ENCODE data around the gene ZSCAN1.
A peak's percentile ranks its signal among the peaks of the same experiment; 100 is the strongest.
"Not testable (repeated sequence)": the region's sequence is repeated elsewhere in the genome, so short reads cannot be mapped to it uniquely, and the experiment has no call there.

ZSCAN1 gene, protein sequence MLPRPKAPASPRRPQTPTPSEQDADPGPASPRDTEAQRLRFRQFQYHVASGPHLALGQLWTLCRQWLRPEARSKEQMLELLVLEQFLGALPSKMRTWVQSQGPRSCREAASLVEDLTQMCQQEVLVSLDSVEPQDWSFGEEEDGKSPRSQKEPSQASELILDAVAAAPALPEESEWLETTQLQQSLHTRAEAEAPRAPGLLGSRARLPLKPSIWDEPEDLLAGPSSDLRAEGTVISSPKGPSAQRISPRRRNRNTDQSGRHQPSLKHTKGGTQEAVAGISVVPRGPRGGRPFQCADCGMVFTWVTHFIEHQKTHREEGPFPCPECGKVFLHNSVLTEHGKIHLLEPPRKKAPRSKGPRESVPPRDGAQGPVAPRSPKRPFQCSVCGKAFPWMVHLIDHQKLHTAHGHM

DNA sequence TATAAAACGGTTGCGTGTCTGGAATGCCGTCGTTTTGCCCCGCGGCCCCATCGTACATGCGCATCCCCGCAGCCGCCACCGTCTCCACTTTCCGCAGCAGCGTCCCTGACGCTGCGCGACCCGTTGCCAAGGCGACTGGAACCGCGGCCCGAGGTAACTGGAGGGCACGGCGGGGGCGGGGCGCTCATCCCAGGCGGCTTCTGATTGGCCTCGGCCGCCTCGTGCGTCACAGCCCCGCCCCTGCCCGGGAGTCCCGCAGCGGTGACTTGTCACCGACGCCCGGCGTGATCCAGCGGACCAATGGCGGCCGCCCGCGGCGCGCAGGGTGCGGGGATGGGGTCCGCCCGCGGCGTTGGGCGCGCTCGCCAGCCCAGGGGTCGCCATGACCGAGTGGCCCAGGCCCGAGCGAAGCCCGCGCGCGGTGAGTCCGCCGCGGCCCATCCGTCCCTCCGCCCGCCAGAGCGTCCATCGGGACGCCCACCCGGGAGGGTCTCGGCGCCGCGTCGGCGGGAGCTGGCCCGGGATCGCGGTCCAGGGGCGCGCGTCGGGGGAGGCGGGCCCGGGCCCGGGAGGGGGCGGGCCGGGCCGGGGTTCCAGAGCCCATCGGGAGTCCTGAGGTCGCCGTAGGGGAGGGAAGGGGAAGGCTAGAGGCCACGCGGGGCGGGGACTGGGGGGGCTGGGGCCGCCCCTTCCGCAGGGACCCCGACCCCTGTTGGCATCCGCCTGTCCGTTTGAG is at the start of gene ZSCAN1:
Gene ZSCAN1 (plus strand): TSS at position 285 of the 736 bp plus-strand sequence. CDS start 3,812 bp downstream, outside the sequence.
- no peak for DNase-seq (ENCODE audit: low read depth in 2 of 3, low spot score in 2 of 3)

DNA sequence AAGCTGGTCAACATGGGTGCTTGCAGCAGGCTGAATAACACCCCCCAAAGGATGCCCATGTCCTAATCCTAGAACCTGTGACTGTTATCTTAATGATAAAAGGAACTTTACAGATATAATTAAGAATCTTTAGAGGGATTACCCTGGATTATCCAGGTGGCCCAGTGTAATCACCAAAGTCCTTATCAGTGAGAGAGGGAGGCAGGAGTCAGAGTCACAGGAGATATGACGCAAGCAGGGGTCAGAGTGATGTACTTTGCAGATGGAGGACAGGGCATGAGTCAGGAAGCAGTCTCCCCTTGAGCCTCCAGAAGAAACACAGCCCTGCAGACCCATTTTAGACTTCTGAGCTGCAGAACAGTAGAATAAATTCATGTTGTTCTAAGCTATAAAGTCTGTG is 41.0 kb upstream of the ZSCAN1 start:
- no peak for DNase-seq (ENCODE audit: low read depth in 2 of 3, low spot score in 2 of 3)

DNA sequence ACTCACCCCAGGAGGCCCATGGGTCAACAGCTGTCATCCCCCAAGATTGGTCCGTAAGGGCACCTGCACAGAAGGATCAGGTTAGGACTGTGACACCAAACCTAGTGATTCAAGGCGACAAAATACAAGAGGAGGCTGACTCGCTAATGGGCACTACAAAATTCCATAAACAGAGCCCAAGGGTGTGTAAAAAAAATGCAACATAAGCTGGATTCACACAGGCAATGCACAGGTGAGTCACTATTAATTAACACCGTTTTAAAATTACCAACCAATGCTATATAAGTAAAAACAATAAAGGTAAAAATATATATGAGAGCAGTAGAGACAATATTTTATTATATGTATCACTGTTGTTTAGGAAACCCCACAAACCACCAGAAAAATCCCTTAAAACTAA is 33.1 kb upstream of the ZSCAN1 start:
- DNase-seq (ENCODE audit: low read depth in 2 of 3, low spot score in 2 of 3): no peak

DNA sequence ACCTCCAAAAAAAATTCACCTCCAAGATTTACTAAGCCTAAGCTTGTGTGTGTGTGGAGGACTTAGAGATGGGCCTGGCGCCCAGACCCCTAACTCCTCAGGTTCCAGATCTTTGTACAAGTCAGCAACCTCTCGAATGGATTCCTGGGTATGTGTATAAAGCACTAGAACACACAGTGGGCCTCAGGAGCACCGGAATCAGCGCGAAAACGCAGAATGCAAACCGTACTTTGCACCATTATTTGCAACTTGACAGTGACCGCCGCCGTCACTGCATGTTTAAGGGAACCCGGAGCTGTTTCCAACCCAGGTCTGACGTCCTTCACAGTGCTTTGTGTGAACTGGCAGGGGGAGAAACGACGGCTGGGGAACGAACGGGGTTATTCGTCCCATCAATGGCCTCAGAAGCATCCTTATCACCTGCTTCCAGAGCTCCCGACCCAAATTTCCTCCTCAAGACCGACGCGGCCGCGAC is 31.9 kb upstream of the ZSCAN1 start:
- no peak for DNase-seq (ENCODE audit: low read depth in 2 of 3, low spot score in 2 of 3)

DNA sequence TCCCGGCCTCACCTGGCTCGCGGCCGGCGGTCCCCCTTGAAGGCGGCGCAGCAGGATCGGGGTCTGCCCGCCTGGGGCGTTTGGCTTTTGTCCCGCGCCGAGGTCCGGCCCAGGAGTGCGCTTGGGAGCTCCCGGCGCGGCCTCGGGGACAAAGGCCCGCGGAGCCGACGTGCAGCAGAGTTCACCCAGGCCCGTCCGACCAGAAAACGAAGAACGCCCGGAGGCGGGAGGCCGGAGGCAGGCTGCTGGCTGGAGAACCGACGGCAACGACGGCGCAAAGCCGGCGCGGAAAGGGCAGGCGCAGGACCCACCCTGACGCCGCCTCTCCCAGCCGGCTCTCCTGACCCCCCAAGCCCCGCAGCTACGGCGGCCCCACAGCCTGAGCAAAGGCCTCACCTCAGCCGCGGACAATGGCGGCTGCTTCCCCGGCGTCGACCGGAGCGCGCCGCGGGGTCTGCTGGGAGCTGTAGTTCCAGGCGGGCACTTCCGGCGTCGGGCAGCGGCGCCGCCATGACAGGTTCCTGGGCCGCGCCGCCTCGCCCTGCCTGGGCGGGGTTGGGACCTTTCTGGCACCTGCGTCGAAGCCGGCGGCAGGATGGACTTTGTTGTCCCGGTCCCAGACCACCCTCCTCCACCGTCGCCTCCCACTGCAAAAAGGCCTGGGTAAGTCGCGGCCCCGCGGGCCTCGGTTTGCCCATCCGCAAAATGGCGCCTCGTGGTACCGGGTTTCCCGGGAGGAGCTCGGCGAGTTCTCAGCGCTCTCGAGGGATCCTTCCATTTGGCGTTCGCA is 31.2 kb upstream of the ZSCAN1 start, which contains the start of gene ZNF606:
Gene ZNF606 (minus strand): TSS at position 437 of the 790 bp plus-strand sequence. CDS start 1,501 bp downstream, outside the sequence.
- peak; percentile 49 to 59 (median 56) for DNase-seq (ENCODE audit: low read depth in 2 of 3, low spot score in 2 of 3)

DNA sequence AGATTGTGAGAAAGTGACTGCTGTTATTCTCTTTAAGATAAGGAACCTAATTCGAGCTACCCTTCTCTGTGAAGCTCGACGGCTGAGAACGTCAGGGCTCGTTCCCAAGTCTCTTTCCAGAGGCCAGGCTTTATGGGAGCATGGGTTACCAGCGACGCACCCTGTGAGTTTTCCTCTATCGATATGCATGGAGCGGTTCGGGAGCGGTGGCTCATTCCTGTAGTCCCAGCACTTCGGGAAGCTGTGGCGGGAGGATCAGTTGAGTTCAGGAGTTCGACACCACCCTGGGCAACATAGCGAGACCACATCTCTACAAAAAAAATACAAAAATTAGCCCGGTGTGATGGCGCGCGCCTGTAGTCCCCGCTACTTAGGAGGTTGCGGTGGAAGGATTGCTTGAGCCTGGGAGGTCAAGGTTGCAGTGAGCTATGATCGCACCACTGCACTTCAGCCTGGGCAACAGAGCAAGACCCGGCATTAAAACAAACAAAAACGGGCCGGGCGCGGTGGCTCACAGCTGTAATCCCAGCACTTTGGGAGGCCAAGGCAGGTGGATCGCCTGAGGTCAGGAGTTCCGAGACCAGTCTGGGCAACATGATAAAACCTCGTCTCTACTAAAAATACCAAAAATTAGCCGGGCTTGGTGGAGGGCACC is 30.5 kb upstream of the ZSCAN1 start:
- no peak for DNase-seq (ENCODE audit: low read depth in 2 of 3, low spot score in 2 of 3)

DNA sequence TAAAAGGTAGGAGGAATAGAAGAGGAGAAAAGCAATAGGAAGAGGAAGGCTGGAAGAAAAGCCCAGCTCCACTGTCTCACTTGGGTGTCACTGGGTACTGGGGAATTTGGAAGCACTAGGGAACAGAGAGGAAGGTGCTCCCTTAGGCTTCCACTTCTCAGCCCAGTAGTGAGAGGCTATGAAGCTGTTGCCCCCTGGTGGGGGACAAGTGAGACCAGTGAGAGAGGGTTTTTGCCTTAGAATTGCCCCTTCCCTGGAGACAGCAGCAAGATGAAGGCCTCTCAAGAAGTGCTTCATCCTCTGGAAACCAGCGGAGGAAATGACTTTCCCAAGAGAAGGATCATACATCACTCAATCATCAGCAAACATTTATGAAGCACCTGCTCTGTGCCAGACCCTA is 26.5 kb upstream of the ZSCAN1 start:
- DNase-seq (ENCODE audit: low read depth in 2 of 3, low spot score in 2 of 3): no peak

DNA sequence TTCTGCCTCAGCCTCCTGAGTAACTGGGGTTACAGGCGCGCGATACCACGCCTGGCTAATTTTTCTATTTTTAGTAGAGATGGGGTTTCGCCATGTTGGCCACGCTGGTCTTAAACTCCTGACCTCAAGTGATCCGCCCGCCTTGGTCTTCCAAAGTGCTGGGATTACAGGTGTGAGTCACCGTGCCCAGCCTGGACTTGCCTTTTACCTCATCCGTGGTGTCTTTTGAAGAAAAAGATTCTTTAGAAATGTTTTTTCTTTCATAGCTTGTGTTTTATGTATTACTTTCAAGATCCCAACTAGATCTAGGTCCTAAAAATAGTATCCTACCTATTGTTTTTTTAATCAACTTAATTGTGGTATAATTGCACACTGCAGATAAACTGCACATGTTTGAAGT is 24.9 kb upstream of the ZSCAN1 start:
- not testable (repeated sequence) for DNase-seq (ENCODE audit: low read depth in 2 of 3, low spot score in 2 of 3)

DNA sequence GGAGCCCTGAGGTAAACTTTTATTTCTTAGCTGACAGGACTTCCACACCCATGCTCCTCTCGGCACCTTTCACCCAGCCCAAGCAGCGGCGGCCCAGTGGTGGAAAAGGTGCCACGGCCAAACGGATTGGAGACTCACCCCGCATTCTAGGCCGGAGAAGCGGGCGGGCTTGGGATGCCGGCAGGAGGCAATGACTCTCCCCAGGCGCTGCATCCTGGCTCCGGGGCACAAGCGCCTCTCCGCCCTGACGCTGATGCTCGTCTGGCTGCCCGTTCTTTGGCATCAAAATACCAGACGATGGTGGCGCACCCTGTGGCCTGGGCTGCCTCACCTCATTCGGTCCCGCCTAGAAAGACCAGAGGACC is 24.5 kb upstream of the ZSCAN1 start:
- no peak for DNase-seq (ENCODE audit: low read depth in 2 of 3, low spot score in 2 of 3)

DNA sequence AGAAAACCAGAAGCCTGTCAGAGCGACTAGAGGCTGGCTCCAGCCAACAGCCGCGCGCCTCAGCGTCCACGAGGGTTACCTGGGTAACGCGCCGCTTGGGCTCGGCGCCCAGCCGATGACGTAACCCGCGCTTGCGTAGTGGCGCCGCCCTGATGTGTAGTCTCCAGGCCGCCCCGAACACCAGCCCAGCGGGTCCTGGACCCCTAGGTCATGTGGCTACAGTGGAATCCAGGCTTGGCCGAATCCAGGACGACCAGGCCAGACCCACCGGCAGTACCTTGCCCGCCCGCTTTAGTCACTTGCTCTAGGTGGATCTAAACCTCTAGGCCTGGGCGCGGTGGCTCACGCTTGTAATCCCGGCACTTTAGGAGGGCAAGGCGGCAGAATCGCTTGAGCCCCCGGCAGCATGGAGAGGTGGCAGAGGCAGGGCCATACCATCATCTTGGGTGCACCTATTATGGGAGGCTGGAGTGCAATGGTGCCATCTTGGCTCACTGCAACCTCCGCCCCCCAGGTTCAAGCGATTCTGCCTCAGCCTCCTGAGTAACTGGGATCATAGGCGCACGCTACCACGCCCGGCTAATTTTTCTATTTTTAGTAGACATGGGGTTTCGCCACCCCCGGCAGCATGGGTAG is 24.0 kb upstream of the ZSCAN1 start:
- peak in 2 of 3 experiments; percentile 12 to 37 for DNase-seq (ENCODE audit: low read depth in 2 of 3, low spot score in 2 of 3)

DNA sequence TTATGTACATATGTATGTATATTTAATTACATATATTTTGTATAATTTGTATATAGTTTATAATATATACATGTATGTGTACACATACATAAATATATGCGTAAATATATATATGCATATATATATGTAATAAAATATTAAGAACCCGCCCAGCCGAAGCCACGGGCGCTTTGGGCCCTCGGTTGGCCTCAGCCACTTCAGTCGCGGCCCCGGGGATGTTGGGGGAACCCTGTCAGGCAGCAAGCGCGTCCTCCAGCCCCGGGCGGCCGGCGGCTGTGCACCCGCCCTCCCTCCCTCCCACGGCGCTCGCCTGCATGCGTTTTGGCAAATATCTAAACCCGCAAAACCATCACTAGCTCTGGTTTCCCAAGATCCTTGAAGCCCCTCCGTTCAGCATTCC is 23.3 kb upstream of the ZSCAN1 start:
- no peak for DNase-seq (ENCODE audit: low read depth in 2 of 3, low spot score in 2 of 3)

DNA sequence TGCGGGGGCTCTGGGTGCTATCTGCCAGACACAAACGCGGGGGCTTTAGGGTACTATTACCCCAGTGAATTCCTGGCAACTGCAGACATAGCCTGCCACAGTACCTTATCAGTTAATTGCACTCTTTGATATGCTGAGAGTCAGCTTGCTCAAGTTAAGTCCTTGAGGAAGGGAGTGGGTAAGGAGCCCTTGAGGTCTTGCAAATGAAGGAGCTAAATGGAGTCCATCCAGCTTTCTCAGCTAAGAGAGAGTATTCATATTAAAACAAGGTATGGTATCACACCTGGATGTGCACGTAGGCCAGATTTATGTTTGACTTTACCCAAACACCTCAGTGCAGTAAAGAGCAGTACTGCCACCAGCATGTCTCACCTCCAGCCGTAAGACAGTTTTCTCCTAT is 19.7 kb upstream of the ZSCAN1 start:
- DNase-seq (ENCODE audit: low read depth in 2 of 3, low spot score in 2 of 3): no peak

DNA sequence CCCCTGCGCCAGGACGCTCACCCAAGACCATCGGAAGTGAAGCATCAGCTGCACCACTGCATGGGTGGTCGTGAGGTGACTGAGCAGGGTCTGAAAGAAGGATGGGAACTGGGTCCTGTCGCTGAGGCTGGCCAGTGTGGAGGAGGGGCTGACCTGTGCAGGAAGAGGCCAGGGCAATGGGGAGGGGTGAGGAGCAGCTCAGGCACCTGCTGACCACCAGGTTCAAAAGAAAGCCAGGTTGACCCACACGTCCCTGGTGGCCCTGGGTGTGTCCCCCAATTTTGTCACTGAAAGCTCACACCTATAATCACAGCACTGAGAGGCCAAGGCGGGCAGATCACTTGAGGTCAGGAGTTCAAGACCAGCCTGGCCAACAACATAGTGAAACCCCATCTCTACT is 13.7 kb upstream of the ZSCAN1 start:
- DNase-seq (ENCODE audit: low read depth in 2 of 3, low spot score in 2 of 3): no peak

DNA sequence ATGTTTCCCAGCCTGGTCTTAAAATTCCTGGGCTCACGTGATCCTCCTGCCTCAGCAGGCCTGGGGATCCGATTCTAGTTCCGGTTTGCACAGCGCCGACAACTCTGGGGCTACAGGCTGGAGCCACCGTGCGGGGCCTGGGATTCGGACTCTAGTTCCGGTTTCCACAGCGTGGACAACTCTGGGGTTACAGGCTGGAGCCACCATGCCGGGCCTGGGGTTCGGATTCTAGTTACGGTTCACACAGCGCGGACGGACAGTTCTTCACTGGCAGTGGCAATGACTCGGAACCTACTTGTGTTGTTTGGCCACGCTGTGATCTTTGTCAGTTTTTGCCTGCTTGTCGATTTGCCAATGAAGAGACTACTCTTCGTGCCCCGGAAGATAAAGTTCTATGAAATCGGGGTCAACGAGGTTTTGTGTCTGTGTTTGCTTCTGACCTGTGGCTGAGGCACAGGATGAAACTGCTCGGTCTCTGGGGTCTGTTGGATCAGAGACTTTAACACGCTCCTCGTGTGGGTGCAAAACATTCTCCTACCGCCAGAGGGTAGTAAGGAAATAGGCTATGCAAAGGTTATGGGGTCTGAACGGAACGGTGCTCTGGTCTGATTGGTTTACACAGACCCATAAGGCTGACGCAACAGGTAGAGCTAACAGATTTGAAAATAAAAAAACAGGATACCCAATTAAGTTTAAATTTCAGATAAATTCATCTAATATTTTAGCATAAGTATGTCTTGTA is 12.1 kb upstream of the ZSCAN1 start:
- no peak for DNase-seq (ENCODE audit: low read depth in 2 of 3, low spot score in 2 of 3)

DNA sequence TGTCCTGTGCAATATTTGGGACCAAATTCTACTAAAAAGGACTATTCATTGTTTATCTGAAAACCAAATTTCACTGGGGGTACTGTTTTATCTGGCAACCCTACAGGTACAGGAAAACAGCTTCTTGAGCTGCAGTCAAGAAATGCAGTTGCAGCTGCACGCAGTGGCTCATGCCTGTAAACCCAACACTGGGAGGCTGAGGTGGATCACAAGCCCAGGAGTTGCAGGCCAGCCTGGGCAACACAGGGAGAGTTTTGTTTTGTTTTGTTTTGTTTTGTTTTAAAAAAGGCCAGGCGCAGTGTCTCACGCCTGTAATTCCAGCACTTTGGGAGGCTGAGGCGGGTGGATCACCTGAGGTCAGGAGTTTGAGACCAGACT is 11.6 kb upstream of the ZSCAN1 start:
- DNase-seq (ENCODE audit: low read depth in 2 of 3, low spot score in 2 of 3): no peak

DNA sequence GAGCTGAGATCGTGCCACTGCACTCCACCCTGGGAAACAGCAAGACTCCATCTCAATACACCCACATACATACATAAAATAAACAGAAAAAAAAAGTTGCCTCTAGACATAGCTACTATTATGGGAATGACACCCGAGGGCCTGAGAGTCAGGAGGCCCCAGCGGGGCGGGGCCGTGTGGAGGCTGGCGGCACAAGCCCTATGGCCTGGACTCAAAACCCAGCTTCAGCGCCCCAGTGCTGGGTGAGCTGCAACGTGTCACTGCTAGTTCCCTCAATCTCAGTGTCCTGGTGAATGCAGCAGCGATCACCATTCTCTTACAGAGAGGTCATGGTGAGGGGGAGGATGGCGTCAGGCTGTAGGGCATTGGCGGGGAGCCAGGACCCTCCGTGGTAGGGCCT is 9.2 kb upstream of the ZSCAN1 start:
- DNase-seq (ENCODE audit: low read depth in 2 of 3, low spot score in 2 of 3): no peak

DNA sequence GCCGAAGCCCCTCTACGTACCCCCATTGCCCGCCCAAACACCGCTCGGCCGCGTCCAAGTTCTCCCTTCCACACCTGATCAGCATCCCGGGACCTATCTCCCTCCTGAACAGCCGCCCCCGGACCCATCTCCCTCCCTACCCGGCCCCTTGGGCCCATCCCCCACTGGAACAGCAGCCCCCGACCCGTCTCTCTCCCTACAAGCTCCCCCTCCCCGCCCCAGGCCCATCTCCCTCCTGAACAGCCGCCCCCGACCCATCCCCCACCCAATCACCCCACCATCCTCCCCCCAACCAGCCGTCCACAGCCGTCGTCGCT is 610 bp downstream of the ZSCAN1 start:
- no peak for DNase-seq (ENCODE audit: low read depth in 2 of 3, low spot score in 2 of 3)

DNA sequence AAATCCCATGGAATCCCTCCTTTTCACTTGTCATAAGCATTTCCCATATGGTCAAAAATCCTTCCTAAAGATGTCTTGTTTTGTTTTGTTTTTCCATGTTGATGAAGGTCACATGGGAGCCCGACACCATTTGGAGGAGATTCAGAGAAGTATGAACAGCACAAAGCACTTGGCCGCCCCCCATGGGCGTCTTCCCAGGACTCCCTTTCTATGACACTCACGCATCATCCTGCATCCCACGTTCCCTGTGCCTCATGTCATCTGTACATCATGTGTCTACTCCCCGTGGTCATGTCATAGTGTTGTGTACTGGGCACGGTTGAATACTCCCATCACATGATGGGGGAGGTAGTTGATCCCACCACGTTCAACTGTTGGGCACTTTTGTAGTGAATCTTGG is 2.0 kb downstream of the ZSCAN1 start:
- DNase-seq (ENCODE audit: low read depth in 2 of 3, low spot score in 2 of 3): no peak

DNA sequence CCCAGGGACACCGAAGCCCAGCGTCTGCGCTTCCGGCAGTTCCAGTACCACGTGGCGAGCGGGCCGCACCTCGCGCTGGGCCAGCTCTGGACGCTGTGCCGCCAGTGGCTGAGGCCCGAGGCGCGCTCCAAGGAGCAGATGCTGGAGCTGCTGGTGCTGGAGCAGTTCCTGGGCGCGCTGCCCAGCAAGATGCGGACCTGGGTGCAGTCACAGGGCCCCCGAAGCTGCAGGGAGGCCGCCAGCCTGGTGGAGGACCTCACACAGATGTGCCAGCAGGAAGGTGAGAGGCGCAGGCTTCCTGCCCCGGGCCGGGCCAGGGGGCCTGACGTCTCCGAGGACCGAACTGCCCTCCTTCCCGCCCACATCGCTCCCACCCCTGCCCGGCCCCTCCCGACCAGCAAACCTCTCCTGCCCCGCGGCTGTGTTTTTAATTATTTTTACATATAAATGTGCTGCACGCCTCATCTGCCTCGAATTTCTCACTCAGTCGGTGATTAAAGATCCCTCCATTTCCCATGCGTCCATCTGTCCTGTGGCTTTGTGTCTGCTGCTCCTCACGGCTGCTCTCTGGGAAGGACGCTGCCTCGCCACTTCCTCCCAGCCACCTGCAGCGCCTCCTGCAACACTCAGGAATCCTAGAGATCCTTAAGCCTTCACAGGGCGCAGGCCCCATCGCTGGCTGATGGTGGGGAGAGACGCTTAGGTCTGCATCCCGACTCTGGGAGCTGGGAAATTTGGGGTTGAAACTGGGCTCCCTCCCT is 4.3 kb downstream of the ZSCAN1 start:
- DNase-seq (ENCODE audit: low read depth in 2 of 3, low spot score in 2 of 3): no peak

Data from activated CD8-positive, alpha-beta memory T cell treated with anti-CD3 and anti-CD28 coated beads for 48 hours (primary cell).